ENCODE measurements around the gene AGL.
"Not testable (repeated sequence)": the region's sequence is repeated elsewhere in the genome, so short reads cannot be mapped to it uniquely, and the experiment has no call there.

AGL gene

DNA sequence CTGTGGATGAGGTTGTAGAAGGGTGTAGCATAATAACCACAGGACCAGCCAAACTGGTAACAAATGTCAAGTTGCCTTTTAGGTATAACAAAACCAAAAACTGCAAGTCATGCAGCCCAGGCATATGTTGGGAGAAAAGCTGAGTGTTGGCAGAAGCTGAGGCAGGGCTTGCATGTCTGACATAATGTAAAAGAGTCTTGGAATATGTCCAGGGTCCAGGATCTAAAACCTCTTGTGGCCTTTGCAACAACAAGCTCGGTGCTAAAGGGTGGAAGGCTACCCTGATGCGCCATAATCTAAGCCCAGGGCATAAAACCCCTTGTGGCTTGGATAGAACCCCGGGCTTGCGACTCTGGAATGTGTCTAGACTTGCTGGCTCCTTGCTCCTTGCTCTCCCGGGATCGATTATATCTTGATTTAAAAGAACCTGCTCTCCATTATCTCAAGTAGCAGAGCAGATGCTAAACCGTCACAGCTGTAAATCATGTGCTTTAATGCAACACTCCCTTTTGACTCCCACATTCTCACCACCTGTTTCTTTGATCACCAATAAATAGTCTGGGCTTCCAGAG lies 93.1 kb downstream of the AGL start:
- no peak for DNase-seq (ENCODE audit: low read depth, low spot score)

DNA sequence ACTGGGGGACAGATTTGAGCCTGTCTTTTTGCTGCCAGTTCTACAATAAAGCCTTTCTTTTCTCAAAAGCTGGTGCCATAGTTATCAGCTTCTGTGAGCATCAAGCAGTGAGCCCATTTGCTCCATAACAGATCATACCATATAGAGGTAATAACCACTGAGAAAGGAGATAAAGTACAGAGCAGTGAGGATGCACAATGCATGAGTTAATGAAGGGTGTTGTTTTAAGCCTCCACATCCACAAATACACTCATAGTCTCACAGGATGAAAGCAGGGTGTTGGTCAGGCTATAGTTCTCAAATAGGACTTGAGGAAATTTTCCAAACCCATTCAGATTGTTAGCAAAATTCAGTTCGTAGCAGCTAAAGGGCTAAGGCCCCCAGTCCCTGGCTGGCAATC lies 94.0 kb downstream of the AGL start:
- DNase-seq (ENCODE audit: low read depth, low spot score): no peak

DNA sequence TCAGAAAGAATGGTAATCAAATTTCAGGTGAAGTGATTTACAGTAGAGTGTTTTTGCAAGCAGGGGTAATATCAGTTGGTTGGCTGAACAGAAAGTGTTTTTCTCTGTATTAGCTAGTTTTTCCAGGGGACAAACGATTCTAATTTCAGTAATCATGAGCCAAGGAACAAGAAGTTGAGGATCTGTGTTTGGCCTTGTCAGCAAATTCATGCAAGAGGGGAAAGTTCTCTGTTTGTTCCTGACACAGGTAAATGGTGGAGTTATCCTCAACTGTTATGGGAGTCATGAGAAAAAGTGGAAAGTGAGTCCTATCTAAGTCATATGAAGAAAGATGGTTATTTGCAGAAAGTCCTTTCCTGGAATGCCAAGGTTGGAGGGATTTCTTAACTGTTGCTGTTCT lies 95.0 kb downstream of the AGL start:
- no peak for DNase-seq (ENCODE audit: low read depth, low spot score)

DNA sequence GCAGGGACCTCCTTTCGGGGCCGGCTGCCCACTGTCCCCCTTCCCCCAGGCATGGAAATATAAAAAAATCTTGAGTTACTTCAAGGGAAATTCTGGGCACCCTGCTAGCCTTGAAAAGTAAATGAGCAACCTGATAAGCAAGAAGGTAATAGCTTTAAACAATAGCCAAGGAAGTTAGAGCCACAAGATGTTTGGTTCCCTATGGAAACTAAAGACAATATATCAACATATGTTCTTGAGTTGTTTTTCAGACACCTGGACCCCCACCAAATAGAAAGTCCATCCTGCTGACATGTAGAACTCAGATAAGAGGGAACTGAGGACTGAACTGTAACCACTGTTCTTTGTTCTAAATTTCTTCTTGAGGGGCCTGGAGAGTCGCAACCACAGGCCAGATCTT lies 100.3 kb downstream of the AGL start:
- DNase-seq (ENCODE audit: low read depth, low spot score): no peak

DNA sequence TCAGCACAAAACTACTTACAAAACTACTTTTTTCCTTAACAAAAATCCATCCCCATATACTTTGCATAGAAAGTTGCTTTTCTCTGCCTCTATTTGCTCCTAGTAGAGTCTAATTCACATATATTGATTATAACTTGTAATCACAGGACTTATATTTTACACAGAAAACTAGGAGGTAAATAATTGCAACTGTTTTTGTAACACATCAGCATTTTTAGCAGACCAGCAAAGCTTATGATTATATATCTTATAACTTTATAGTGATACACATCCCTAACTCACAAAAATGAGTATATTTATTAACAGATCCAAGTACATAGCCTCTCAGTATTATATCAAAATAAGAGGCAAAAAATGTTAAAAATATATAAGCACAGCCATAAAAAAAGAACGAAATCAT lies 102.4 kb downstream of the AGL start:
- no peak for DNase-seq (ENCODE audit: low read depth, low spot score)

DNA sequence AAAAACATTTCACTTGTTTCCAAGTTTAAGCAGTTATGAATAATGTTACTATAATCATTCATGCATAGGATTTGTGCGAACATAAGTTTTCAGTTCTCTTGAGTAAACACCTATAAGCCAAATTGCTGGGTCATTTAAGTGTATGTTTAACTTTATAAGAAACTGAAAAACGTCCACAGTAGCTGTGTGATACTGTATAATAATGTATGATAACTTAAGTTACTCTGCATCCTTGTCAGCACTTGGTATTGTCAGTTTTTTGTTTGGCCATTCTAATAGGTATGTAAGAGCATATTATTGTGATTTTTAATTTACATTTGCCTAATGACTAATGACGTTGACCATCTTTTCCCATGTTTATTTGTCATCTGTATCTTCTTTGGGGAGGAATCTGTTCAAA lies 105.2 kb downstream of the AGL start:
- DNase-seq (ENCODE audit: low read depth, low spot score): no peak

DNA sequence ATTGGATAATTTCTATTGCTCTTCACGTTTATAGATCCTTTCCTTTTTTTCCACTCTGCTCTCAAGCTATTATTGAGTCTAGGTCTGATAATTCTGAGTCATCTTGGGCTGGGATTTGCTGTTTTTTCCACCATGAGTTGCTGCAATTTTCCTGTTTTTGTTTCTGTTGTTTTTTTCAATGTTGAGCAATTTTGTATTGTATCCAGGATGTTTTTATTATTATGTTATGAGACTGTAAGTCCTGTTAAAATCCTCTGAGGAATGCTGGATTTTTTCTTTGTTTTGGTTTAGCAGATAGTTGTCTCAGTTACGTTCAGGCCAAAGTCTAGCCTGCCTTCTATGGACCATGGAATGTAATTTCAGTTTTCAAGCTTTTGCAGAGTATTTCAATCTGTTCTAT lies 106.6 kb downstream of the AGL start:
- DNase-seq (ENCODE audit: low read depth, low spot score): no peak

DNA sequence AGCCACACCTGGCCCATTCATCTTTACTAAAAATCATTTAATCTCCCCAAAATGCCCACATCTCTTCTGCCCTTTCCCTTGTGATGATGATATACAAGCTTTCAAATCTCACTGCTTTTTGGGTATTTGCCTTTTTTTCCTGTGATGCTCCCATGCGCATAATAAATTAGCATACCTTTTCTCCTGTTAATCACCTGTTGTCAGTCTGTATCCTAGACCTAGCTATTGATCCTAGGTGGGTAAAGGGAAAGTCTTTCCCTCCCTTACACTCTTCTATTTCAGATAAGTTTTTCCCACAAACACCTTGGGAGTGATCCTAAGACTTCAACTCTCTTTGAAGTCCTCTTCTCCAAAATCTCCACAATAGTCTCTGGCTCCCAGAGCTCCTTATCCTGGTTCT lies 107.7 kb downstream of the AGL start:
- no peak for DNase-seq (ENCODE audit: low read depth, low spot score)

DNA sequence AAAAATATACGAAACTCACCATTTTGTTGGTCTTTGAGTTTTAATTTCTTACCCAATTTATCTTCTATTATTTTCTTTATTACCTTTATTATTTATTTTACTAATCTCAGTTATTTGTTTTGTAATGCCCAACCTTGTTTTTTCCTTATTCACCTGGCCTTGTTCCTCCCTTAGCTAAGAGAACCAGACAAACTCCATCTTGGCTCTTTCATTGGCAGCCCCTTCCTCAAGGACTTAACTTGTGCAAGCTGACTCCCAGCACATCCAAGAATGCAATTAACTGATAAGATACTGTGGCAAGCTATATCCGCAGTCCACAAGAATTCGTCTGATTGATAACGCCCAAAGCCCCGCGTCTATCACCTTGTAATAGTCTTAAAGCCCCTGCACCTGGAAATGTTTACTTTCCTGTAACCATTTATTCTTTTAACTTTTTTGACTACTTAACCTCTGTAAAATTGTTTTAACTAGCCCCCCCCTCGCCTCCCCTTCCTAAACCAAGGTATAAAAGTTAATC lies 109.1 kb downstream of the AGL start:
- DNase-seq (ENCODE audit: low read depth, low spot score): not testable (repeated sequence)

DNA sequence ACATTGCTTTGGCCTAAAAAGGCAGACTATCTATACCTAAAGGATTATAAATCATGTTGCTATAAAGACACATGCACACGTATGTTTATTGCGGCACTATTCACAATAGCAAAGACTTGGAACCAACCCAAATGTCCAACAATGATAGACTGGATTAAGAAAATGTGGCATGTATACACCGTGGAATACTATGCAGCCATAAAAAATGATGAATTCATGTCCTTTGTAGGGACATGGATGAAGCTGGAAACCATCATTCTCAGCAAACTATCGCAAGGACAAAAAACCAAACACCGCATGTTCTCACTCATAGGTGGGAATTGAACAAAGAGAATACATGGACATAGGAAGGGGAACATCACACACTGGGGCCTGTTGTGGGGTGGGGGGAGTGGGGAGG lies 110.1 kb downstream of the AGL start:
- not testable (repeated sequence) for DNase-seq (ENCODE audit: low read depth, low spot score)

DNA sequence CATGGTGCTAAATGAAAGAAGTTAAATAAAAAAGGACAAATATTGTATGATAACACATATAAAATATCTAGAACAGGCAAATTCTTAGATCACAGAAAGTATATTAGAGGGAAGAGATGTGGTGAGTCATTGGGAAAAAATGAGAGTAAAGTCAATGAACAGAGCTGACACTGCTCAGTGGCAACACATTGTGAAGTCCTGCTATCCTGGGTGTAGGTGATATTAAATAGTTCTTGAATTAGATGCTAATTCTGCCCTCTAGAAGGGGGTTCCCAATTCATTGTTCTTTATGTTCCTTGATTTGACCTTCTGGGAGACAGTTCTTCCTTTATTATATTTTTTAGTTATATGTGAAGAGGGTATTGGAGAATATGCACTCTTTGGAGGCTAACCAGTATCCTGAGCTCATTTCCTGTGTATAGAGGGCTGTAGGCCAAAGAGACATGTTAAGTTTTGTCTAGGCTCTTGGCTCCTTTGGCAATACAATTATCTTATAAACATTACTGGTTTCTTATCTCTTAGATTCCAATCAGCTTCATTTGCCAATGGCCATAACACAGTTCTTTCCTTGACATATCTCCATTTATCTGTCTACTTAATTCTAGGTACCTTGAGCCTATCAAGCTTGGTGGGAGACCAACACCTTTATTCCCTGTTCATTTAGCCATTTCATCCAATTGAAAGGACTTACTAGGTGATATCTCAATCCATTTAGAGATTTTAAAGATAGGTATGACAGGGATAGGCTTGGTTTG lies 113.1 kb downstream of the AGL start:
- DNase-seq (ENCODE audit: low read depth, low spot score): no peak

DNA sequence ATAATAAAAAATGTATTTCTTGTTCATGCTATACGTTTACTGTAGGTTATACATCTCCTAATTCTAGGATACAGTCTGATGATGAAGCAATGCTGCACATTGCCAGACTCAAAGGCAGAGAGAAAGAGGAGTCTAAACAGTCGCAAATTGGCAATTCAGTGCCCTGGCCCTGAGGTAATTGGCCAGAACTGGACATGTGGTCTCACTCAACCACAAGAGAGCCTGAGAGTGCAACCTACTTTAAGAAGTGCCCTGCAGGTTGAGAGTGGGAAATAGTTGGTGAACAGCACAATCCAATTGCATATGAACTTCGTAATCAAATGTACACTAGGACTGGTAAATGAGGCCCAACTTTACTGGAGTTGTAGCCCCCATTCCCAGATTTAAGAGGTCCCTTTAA lies 114.6 kb downstream of the AGL start:
- no peak for DNase-seq (ENCODE audit: low read depth, low spot score)

DNA sequence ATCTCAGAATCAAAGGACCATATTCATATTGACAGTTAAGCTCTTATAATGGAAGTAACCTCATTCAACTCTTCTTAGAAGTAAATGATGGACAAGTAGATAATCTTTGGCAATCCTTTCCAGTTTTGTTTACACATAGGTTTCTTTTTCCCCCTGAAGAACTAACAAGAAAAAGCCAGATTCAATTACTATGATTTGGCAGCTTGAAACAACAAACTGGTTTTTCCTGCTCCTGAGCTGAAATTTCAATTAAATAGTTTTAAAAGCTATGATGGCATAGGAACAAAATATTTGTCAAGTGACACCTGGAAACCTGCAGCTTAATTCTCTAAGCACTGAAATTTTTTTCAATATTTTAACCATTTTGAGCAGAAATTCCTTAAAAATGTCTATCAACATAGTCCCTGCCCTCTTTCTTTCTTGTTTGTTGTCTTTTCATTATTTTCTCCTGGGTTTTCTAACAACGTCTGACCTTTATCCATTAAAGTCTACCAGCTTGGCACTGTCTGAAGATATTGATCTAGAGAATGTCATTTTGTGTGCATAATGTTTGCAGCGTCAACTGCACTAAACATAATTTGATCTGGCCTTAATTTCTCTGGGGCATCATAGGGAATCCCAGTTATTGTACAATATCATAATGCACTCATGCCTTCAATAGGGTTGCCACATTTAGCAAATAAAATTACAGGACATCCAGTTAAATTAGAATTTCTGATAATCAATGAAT lies 115.7 kb downstream of the AGL start:
- DNase-seq (ENCODE audit: low read depth, low spot score): no peak

DNA sequence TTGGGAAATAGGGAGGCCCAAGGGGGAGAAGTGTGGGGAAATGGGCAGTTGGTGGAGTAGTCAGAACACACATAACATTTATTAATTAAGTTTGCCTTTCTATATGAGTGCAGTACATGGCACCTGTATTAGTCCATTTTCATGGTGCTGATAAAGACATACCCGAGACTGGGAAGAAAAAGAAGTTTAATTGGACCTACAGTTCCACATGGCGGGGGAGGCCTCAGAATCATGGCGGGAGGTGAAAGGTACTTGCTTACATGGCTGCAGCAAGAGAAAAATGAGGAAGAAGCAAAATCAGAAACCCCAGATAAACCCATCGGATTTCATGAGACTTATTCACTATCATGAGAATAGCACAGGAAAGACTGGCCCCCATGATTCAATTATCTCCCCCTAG lies 118.1 kb downstream of the AGL start:
- no peak for DNase-seq (ENCODE audit: low read depth, low spot score)

DNA sequence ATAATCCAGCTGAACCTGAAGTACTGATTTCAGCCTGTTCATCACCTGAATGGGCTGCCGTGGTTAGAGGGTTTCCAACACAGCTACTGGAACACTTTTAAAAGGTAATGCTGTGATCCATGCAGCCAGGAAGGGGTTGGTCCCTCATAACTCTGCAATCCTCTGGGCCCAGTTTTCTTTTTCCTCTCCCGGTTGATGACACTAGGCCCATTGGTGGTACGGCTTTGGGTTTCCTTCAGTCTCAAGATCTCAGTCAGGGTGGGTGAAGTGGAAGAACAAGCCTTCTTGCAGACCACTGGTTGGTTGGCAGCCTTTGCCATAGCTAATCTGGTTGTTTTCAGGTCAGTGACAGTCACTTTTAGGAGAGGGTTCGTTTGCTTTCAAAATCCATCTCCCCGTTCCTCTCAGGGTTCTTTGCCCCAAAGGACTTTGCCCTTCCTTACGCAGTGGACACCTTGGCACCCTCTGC lies 119.1 kb downstream of the AGL start:
- no peak for DNase-seq (ENCODE audit: low read depth, low spot score)

DNA sequence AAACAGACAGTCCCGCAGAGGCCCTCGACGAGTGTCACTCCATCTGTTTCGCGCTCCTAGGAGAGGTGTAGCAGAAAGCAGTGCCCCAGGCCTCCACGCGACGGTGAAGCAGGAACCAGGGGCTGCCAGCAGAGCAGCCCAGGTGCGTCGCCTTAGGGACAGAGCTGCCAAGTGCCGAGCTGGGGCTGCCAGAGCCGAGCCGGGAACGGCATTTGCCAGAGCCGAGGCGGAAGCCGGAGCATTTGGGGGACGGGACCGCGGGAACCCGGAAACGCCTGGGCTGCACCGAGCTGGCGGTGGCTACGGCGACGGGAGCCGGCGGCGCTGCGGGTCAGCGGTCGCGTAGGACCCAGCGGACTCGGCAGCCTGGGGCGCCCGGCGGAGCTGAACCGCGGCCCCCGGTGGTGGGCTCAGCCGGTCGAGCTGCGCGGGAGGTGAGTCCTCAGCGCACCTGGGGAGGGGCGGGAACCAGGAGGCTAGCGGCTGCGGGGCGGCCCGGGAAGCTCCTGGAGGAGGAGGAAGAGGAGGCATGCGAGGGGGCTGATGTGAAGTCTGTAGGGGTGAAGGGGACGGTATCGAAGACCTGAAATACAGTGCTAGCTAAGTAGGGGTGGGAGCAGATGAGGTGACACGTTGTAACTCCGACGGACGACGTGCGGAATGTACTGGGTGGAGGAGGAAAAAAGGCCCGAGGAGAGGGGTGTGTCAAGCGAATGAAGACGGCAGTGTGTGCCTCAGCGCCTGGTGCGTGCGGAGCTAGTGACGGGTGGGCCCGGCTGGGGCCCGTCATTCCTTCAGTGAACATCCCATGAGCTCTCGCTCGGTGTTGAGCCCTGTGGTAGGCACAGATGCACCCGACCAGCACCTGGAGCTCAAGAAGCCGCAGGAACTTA lies 119.8 kb downstream of the AGL start, which contains the start of gene SLC35A3:
TSS of gene SLC35A3 (plus strand) at position 268 of the 893 bp plus-strand sequence. CDS start 23,559 bp downstream, outside the sequence.
- DNase-seq (ENCODE audit: low read depth, low spot score): peak; percentile 50

DNA sequence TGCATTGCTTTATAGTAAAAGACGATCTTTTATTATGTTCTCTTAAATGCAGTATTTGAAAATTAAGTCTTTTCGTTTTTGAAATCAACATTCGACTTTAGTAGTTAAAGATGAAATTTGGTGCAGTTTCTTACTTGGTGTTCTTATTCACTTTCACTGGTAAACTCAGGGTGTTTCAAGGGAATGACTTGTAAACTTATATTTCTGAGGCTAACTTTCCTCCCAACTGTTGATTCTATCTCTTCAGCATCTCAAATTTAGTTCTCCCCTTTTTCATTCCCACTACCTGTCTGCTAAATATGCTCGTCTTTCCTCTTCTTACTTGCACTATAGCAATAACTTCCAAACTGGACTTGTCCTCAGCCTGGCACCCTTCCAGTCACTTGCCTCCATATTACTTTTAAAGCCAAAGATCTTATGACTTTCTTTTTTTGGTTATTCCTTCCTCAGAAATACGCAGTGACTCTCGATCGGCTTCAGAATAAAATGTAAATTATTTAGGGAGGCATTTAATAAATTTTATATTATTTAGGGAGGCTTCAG lies 120.6 kb downstream of the AGL start:
- DNase-seq (ENCODE audit: low read depth, low spot score): no peak

DNA sequence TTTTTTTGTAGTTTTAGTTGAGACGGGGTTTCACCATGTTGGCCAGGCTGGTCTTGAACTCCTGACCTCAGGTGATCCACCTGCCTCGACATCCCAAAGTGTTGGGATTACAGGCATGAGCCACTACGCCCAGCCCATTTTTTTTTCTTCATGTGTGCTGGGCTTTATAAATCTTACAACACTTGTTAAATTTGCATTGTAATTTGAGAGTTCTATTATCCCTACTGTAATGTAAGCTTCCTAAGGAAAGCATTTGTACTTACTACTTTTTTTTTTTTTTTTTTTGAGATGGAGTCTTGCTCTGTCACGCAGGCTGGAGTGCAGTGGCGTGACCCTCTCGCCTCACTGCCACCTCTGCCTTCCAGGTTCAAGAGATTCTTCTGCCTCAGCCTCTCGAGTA lies 121.9 kb downstream of the AGL start:
- DNase-seq (ENCODE audit: low read depth, low spot score): not testable (repeated sequence)

All from activated CD4-positive, CD25-positive, alpha-beta regulatory T cell treated with anti-CD3 and anti-CD28 coated beads, Interleukin-2, amount 50 U/mL, for 16 hours (primary cell).